ENCODE results near the gene USP15.

The USP15 gene

GRCh38 chr12:62320054-62320453, 59.9 kb downstream of the USP15 start:
- TF ChIP-seq, protein P1, sequence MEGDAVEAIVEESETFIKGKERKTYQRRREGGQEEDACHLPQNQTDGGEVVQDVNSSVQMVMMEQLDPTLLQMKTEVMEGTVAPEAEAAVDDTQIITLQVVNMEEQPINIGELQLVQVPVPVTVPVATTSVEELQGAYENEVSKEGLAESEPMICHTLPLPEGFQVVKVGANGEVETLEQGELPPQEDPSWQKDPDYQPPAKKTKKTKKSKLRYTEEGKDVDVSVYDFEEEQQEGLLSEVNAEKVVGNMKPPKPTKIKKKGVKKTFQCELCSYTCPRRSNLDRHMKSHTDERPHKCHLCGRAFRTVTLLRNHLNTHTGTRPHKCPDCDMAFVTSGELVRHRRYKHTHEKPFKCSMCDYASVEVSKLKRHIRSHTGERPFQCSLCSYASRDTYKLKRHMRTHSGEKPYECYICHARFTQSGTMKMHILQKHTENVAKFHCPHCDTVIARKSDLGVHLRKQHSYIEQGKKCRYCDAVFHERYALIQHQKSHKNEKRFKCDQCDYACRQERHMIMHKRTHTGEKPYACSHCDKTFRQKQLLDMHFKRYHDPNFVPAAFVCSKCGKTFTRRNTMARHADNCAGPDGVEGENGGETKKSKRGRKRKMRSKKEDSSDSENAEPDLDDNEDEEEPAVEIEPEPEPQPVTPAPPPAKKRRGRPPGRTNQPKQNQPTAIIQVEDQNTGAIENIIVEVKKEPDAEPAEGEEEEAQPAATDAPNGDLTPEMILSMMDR (IDR thresholded peaks at IDR 0.05; ENCODE audit: insufficient read depth, low read length, poor library complexity, severe bottlenecking): no peak
- H3K4me3 ChIP-seq (replicated peaks; ENCODE audit: low read depth, low read length): no peak overlapping the region
- DNase-seq (ENCODE audit: extremely low read depth, insufficient read length): no peak
- H3K36me3 ChIP-seq (ENCODE audit: control insufficient read depth, insufficient read depth, low read length): peaks cover 7% of the 10 kb centered on the region
- no peaks in the 10 kb centered on the region for H3K27me3 ChIP-seq (replicated peaks; ENCODE audit: control insufficient read depth, insufficient read depth, low read length)

GRCh38 chr12:62323386-62323785, 63.2 kb downstream of the USP15 start:
- peaks cover 6% of the 10 kb centered on the region for H3K36me3 ChIP-seq (ENCODE audit: control insufficient read depth, insufficient read depth, low read length)
- no peak overlapping the region for H3K4me3 ChIP-seq (replicated peaks; ENCODE audit: low read depth, low read length)
- no peak for DNase-seq (ENCODE audit: extremely low read depth, insufficient read length)
- H3K27me3 ChIP-seq (replicated peaks; ENCODE audit: control insufficient read depth, insufficient read depth, low read length): no peaks in the 10 kb centered on the region
- TF ChIP-seq, protein P1 (IDR thresholded peaks at IDR 0.05; ENCODE audit: insufficient read depth, low read length, poor library complexity, severe bottlenecking): no peak

DNA sequence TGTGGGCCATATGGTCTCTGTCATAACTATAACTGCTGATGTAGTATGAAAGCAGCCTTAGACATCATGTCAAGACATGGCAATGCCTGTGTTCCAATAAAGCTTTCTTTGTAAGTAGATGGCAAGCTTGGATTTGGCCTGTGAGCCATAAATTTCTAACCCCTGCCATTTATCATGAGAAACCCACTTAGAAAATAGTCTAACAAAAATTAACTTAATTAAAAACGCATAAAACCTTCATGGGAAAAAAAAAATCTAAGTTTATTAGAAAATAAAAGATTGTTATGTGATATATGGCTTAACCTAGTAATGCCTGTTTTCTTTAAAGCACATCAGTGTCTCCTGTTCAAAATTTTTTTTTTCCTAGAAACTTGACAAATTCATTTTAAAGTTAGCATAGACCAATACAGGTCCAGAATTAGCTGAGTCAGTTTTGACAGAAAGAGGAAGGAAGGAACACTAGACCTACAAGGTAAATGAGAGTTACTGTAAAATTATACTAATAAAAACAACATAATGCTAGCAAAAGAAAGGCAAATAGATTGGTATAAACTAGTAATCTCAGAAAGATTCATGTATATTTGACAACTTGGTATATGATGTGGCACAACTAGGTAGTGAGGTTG, 68.2 kb downstream of the USP15 start:
- no peaks in the 10 kb centered on the region for H3K36me3 ChIP-seq (ENCODE audit: control insufficient read depth, insufficient read depth, low read length)
- H3K4me3 ChIP-seq (replicated peaks; ENCODE audit: low read depth, low read length): no peak overlapping the region
- H3K27me3 ChIP-seq (replicated peaks; ENCODE audit: control insufficient read depth, insufficient read depth, low read length): no peaks in the 10 kb centered on the region
- DNase-seq (ENCODE audit: extremely low read depth, insufficient read length): no peak
- TF ChIP-seq, protein P1 (IDR thresholded peaks at IDR 0.05; ENCODE audit: insufficient read depth, low read length, poor library complexity, severe bottlenecking): no peak

DNA sequence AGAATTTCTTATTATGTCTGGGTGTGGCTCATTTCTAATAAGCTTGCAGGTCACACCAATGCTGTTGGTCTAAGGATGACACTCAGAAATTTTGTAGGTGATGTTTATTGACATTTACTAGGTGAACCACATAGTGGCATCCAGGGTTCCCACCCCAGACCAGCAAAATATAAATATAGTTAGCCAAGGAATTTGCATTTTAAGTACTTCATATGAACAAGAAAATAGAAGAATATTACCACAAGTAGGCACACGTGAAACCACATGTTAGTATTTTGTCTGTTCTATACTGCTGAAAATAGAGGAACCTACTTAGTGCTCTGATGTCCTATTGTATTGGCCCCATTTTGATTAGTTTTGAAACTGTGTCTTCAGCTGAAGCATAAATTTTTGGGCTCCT, 71.1 kb downstream of the USP15 start:
- TF ChIP-seq, protein P1 (IDR thresholded peaks at IDR 0.05; ENCODE audit: insufficient read depth, low read length, poor library complexity, severe bottlenecking): no peak
- Histone ChIP-seq H3K4me3 (replicated peaks; ENCODE audit: low read depth, low read length) (no peak overlapping the region), H3K27me3 (replicated peaks; ENCODE audit: control insufficient read depth, insufficient read depth, low read length) (no peaks in the 10 kb centered on the region), H3K36me3 (ENCODE audit: control insufficient read depth, insufficient read depth, low read length) (no peaks in the 10 kb centered on the region; the same call in 1 of the 2 replicates)
- peak; percentile 32 for DNase-seq (ENCODE audit: extremely low read depth, insufficient read length)

DNA sequence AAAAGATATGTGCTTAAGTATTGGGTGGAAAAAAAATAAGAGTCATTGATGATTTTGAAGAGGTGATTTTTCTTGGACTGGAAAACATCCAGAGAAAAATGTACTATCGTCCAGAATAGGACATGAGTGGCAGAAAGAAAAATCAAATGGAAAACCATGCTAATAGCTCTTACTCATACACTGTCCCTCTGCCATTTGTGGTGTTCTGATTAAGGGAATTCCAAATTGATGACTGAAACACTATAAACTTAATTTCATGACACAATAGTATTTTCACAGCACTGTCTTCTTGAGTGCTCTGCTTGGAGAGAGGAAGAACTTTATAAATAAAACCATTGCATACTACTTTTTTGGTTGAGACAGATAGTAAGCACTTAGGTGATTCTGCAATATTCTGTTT, 72.4 kb downstream of the USP15 start:
- TF ChIP-seq, protein P1 (IDR thresholded peaks at IDR 0.05; ENCODE audit: insufficient read depth, low read length, poor library complexity, severe bottlenecking): no peak
- no peak for DNase-seq (ENCODE audit: extremely low read depth, insufficient read length)
- no peak overlapping the region for H3K4me3 ChIP-seq (replicated peaks; ENCODE audit: low read depth, low read length)
- no peaks in the 10 kb centered on the region; the same call in 1 of the 2 replicates for H3K36me3 ChIP-seq (ENCODE audit: control insufficient read depth, insufficient read depth, low read length)
- no peaks in the 10 kb centered on the region for H3K27me3 ChIP-seq (replicated peaks; ENCODE audit: control insufficient read depth, insufficient read depth, low read length)

GRCh38 chr12:62335057-62335456, 74.9 kb downstream of the USP15 start:
- no peak overlapping the region for H3K4me3 ChIP-seq (replicated peaks; ENCODE audit: low read depth, low read length)
- no peaks in the 10 kb centered on the region; the same call in 1 of the 2 replicates for H3K36me3 ChIP-seq (ENCODE audit: control insufficient read depth, insufficient read depth, low read length)
- TF ChIP-seq, protein P1 (IDR thresholded peaks at IDR 0.05; ENCODE audit: insufficient read depth, low read length, poor library complexity, severe bottlenecking): no peak
- no peak for DNase-seq (ENCODE audit: extremely low read depth, insufficient read length)
- H3K27me3 ChIP-seq (replicated peaks; ENCODE audit: control insufficient read depth, insufficient read depth, low read length): no peaks in the 10 kb centered on the region
